SK-N-SH (cell line): ENCODE data around the gene AGXT. TPM values are rescaled to one million over a fixed set of nuclear protein-coding genes. Genes with fewer than 3 reads are reported as not detected.

Experiments used
- CTCF ChIA-PET: fragments of 300-600, 350-600 bp; formaldehyde crosslinking; extraction: SDS; loops from one replicate; lab custom pipeline; 2021; lab: Yijun Ruan, JAX
- POLR2A ChIA-PET: fragments of 350-600 bp; sonication (Branson Sonifier 250); formaldehyde crosslinking; extraction: SDS; loops from one replicate; lab custom pipeline; 2020; ENCODE audit warnings: antibody characterized with exemption, inconsistent platforms; lab: Yijun Ruan, JAX
- DNase-seq: peaks from one replicate; pipeline ENCODE4 v3.0.0; 2012
- H2AFZ ChIP-seq: fragments of 200-600 bp; sonication (generic); 2 replicates; pipeline ENCODE4 v1.8.1; 2016; ENCODE audit warnings: antibody characterized with exemption, mild to moderate bottlenecking, low read depth
- H3F3A ChIP-seq: fragments of 200-600 bp; sonication (generic); replicated peaks from 2 replicates; pipeline ENCODE3; 2016; ENCODE audit warnings: antibody characterized with exemption, mild to moderate bottlenecking; ENCODE audit not compliant: insufficient read depth
- H3K27ac ChIP-seq, 2 experiments: fragments of 200-500 bp in 1 of 2; fragments of 200-600 bp in 1 of 2; sonication (Bioruptor generic) in 1 of 2; sonication (generic), shearing (Covaris generic) in 1 of 2; 2 replicates each; pipeline versions ENCODE4 v1.5.1 to v1.6.1; 2014 to 2016; ENCODE audit warnings: low read depth in 2 of 2, inconsistent platforms in 1 of 2, low read length in 1 of 2, mild to moderate bottlenecking in 1 of 2, mixed read lengths in 1 of 2
- H3K27me3 ChIP-seq: fragments of 200-600 bp; sonication (generic), shearing (Covaris generic); 2 replicates; pipeline ENCODE4 v1.6.1; 2016; ENCODE audit warnings: mixed run types; ENCODE audit not compliant: insufficient read depth
- H3K36me3 ChIP-seq, 2 experiments: fragments of 200-500 bp in 1 of 2; fragments of 200-600 bp in 1 of 2; sonication (Bioruptor generic) in 1 of 2; sonication (generic) in 1 of 2; replicated peaks in 1 of 2; 2 replicates each; pipeline versions ENCODE3 to v1.5.1; 2014 to 2016; ENCODE audit warnings: low read length in 1 of 2, mild to moderate bottlenecking in 1 of 2; ENCODE audit not compliant: insufficient read depth in 2 of 2, control insufficient read depth in 1 of 2
- H3K4me1 ChIP-seq, 2 experiments: fragments of 200-500 bp in 1 of 2; fragments of 200-600 bp in 1 of 2; sonication (Bioruptor generic) in 1 of 2; sonication (generic), shearing (Covaris generic) in 1 of 2; 2 replicates each; pipeline versions ENCODE4 v1.5.1 to v1.6.1; 2014 to 2016; ENCODE audit warnings: low read depth in 1 of 2, low read length in 1 of 2, mixed run types in 1 of 2; ENCODE audit not compliant: insufficient read depth in 2 of 2, control insufficient read depth in 1 of 2
- H3K4me2 ChIP-seq: fragments of 200-600 bp; sonication (generic), shearing (Covaris generic); 2 replicates; pipeline ENCODE4 v1.6.1; 2017; ENCODE audit warnings: mixed run types
- H3K4me3 ChIP-seq, 2 experiments: fragments of 200-500 bp in 1 of 2; fragments of 200-600 bp in 1 of 2; sonication (Bioruptor generic) in 1 of 2; sonication (generic), shearing (Covaris generic) in 1 of 2; 2 replicates each; pipeline versions ENCODE4 v1.5.1 to v1.8.1; 2014 to 2016; ENCODE audit warnings: low read depth in 2 of 2, inconsistent platforms in 1 of 2, low read length in 1 of 2, mild to moderate bottlenecking in 1 of 2, mixed read lengths in 1 of 2, moderate library complexity in 1 of 2
- H3K79me2 ChIP-seq: fragments of 200-600 bp; sonication (generic); 2 replicates; pipeline ENCODE4 v1.8.1; 2017; ENCODE audit warnings: mild to moderate bottlenecking; ENCODE audit not compliant: insufficient read depth
- H3K9ac ChIP-seq: fragments of 200-600 bp; sonication (generic); 2 replicates; pipeline ENCODE4 v1.6.1; 2017; ENCODE audit warnings: mixed run types
- H3K9me2 ChIP-seq: fragments of 200-600 bp; sonication (generic); 2 replicates; pipeline ENCODE4 v1.6.1; 2017; ENCODE audit warnings: mixed run types
- H3K9me3 ChIP-seq: fragments of 200-600 bp; sonication (generic); 2 replicates; pipeline ENCODE4 v1.6.1; 2017; ENCODE audit warnings: mixed run types, mild to moderate bottlenecking, moderate library complexity
- H4K20me1 ChIP-seq: fragments of 200-600 bp; sonication (generic); 2 replicates; pipeline ENCODE4 v1.6.1; 2017; ENCODE audit warnings: mild to moderate bottlenecking, mixed run types; ENCODE audit not compliant: insufficient read depth
- CHD2 ChIP-seq: fragments of 150-350 bp; IDR thresholded peaks from 2 replicates; pipeline ENCODE4 v1.6.1; 2018; ENCODE audit warnings: low read length; ENCODE audit not compliant: partially characterized antibody
- EP300 ChIP-seq, 2 experiments: IDR thresholded peaks; 2 replicates each; pipeline versions ENCODE4 v1.4.0 to v1.6.1; 2012; ENCODE audit warnings: borderline replicate concordance in 1 of 2, low read depth in 1 of 2, low read length in 1 of 2
- FOSL2 ChIP-seq: IDR thresholded peaks from 2 replicates; pipeline ENCODE4 v1.4.0; 2012; ENCODE audit warnings: low read depth, mild to moderate bottlenecking, moderate library complexity, borderline replicate concordance
- FOXM1 ChIP-seq: IDR thresholded peaks from 2 replicates; pipeline ENCODE4 v1.4.0; 2012; ENCODE audit warnings: low read depth, mild to moderate bottlenecking
- IRF3 ChIP-seq: fragments of 150-350 bp; IDR thresholded peaks from 2 replicates; pipeline ENCODE4 v1.6.1; 2016; ENCODE audit warnings: mild to moderate bottlenecking, low read depth, low read length
- MAX ChIP-seq: IDR thresholded peaks from 2 replicates; pipeline ENCODE4 v1.4.0; 2012; ENCODE audit warnings: low read depth
- MXI1 ChIP-seq: IDR thresholded peaks from 2 replicates; pipeline ENCODE4 v1.6.1; 2012; ENCODE audit warnings: mild to moderate bottlenecking, low read depth, low read length, improper control_type of control experiment
- NFIC ChIP-seq: IDR thresholded peaks from 2 replicates; pipeline ENCODE4 v1.4.0; 2012; ENCODE audit warnings: borderline replicate concordance
- NRF1 ChIP-seq: IDR thresholded peaks from 2 replicates; pipeline ENCODE4 v1.6.1; 2012; ENCODE audit warnings: low read depth, mild to moderate bottlenecking, low read length
- PBX3 ChIP-seq: IDR thresholded peaks from 2 replicates; pipeline ENCODE4; 2012
- POLR2AphosphoS5 ChIP-seq: IDR thresholded peaks from 2 replicates; pipeline ENCODE4 v1.6.1; 2012; ENCODE audit warnings: low read depth, low read length
- RAD21 ChIP-seq: IDR thresholded peaks from 2 replicates; pipeline ENCODE4 v1.6.1; 2012; ENCODE audit warnings: mild to moderate bottlenecking, low read length
- REST ChIP-seq: IDR thresholded peaks from 2 replicates; pipeline ENCODE4 v1.6.1; 2012; ENCODE audit warnings: mild to moderate bottlenecking, low read depth, low read length, moderate library complexity
- RFX5 ChIP-seq: IDR thresholded peaks from 2 replicates; pipeline ENCODE4 v1.6.1; 2012; ENCODE audit warnings: mild to moderate bottlenecking, improper control_type of control experiment, low read length
- TAF1 ChIP-seq: IDR thresholded peaks from 2 replicates; pipeline ENCODE4 v1.6.1; 2012; ENCODE audit warnings: low read depth, mild to moderate bottlenecking, low read length, moderate library complexity, borderline replicate concordance
- USF1 ChIP-seq: IDR thresholded peaks from 2 replicates; pipeline ENCODE4 v1.4.0; 2012; ENCODE audit warnings: low read depth, borderline replicate concordance
- USF2 ChIP-seq: fragments of 150-350 bp; IDR thresholded peaks from 2 replicates; pipeline ENCODE4 v1.6.1; 2017; ENCODE audit warnings: antibody characterized with exemption, low read length, low read depth, borderline replicate concordance
- WGBS: methylation state at CpG from one replicate; pipeline ENCODE4 v1.1.6; 2017; ENCODE audit warnings: low lambda C conversion rate; 5-methylcytosine and 5-hydroxymethylcytosine counted together
- polyA plus RNA-seq, 3 experiments: library from polyadenylated mRNA; depleted of rRNA; stranded (reverse); fragments of >200 nt; gene quantifications; 2 replicates each; pipeline ENCODE4 v1.2.3, GENCODE V29; 2012

The AGXT gene
- polyA plus RNA-seq, 1 of the 3 experiments (the other 2 are of a cell fraction) = not detected

- POLR2A ChIA-PET = no interaction called here
- Histone ChIP-seq H3K4me3 (no peak overlapping the region), H4K20me1 (no peaks in the 10 kb centered on the region), H3K4me1 (peaks cover 0 to 64% of the 10 kb centered on the region in 2 experiments; a peak in 1 of 4 replicates), H3K36me3 (no peaks in the 10 kb centered on the region), H2AFZ (no peak overlapping the region), H3K27ac (no peak overlapping the region), H3K4me2 (no peak overlapping the region), H3K9me2 (no peaks in the 10 kb centered on the region), H3K9ac (no peak overlapping the region), H3K27me3 (peaks cover 5% of the 10 kb centered on the region; the same call in 1 of the 2 replicates), H3K9me3 (no peaks in the 10 kb centered on the region), H3K79me2 (no peaks in the 10 kb centered on the region), H3F3A (no peaks in the 10 kb centered on the region)
- no peak for DNase-seq
- no peak for TF ChIP-seq MXI1
- no peak for TF ChIP-seq NFIC
- no peak for TF ChIP-seq REST
- TF ChIP-seq CHD2 = no peak
- TF ChIP-seq FOXM1 = no peak
- TF ChIP-seq PBX3 = no peak
- no peak for TF ChIP-seq TAF1
- no peak for TF ChIP-seq RAD21
- TF ChIP-seq POLR2AphosphoS5 = no peak
- CTCF ChIA-PET = interaction anchor here (0.6 to 1.7 kb wide), 4 partner anchors 8 to 253 kb away, joined by 3 to 5 read pairs (median 4); no protein-coding TSS in a partner anchor
- WGBS = 70% methylated on average over 7 of the region's 13 CpGs
These were observed 36.7 kb downstream of the AGXT start for GRCh38 chr2:240905176-240905781.

GRCh38 chr2:240906141-240906910 is 37.7 kb downstream of the AGXT start, which contains the start of gene CROCC2:
Gene CROCC2 (plus strand): TSS chr2:240906336. CDS start chr2:240906514, 178 bp downstream.
- no peaks in the 10 kb centered on the region for H3K9me3 ChIP-seq
- 9% methylated on average over 17 of the region's 23 CpGs for WGBS
- H3K9ac ChIP-seq = no peak within 1 kb of the TSS
- H3K9me2 ChIP-seq = no peaks in the 10 kb centered on the region
- no peaks in the 10 kb centered on the region for H4K20me1 ChIP-seq
- H3K4me2 ChIP-seq = no peak within 1 kb of the TSS
- no peak within 1 kb of the TSS for H3K4me3 ChIP-seq
- POLR2A ChIA-PET = no interaction called here
- no peaks in the 10 kb centered on the region for H3K36me3 ChIP-seq
- peaks cover 0 to 64% of the 10 kb centered on the region in 2 experiments; a peak in 1 of 4 replicates for H3K4me1 ChIP-seq
- H3F3A ChIP-seq = no peaks in the 10 kb centered on the region
- H3K79me2 ChIP-seq = no peaks in the 10 kb centered on the region
- H3K27ac ChIP-seq = no peak within 1 kb of the TSS
- H3K27me3 ChIP-seq = peaks cover 5% of the 10 kb centered on the region; the same call in 1 of the 2 replicates
- DNase-seq = peak; percentile 71
- no peak within 1 kb of the TSS for H2AFZ ChIP-seq
- CTCF ChIA-PET = interaction anchor here (1.4 to 1.7 kb wide), 2 partner anchors 9 to 55 kb away, joined by 4 to 5 read pairs; no protein-coding TSS in a partner anchor
- no peak for TF ChIP-seq MXI1
- TF ChIP-seq MAX = no peak
- TF ChIP-seq USF1 = no peak
- no peak for TF ChIP-seq EP300 (IDR thresholded peaks at IDR 0.05; ENCODE audit: borderline replicate concordance in 1 of 2, low read depth in 1 of 2, low read length in 1 of 2)
- TF ChIP-seq IRF3 = no peak
- TF ChIP-seq FOSL2 = no peak
- no peak for TF ChIP-seq RFX5
- TF ChIP-seq NRF1 = no peak
- TF ChIP-seq FOXM1 = no peak
- TF ChIP-seq NFIC = no peak
- no peak for TF ChIP-seq USF2
